Measurements from ENCODE around the gene CCL1.
"Not testable (repeated sequence)": the region's sequence is repeated elsewhere in the genome, so short reads cannot be mapped to it uniquely, and the experiment has no call there.

CCL1 gene

GRCh38 chr17:34356194-34356593 is 6.8 kb downstream of the CCL1 start, which contains the start of gene CCL13:
CCL13 (plus strand) TSS chr17:34356480; CDS start chr17:34356527, 47 bp downstream.
- no peak for DNase-seq

- no peak for DNase-seq
These were observed 8.4 kb downstream of the CCL1 start for GRCh38 chr17:34354637-34355036.

GRCh38 chr17:34352191-34352590 is 10.8 kb downstream of the CCL1 start:
- DNase-seq = no peak

GRCh38 chr17:34351096-34351495 is 11.9 kb downstream of the CCL1 start:
- no peak for DNase-seq

- DNase-seq = no peak
These were observed 13.3 kb downstream of the CCL1 start for GRCh38 chr17:34349751-34350150.

- no peak for DNase-seq
These were observed 16.0 kb downstream of the CCL1 start for GRCh38 chr17:34347063-34347462.

- DNase-seq = no peak
These were observed 21.1 kb downstream of the CCL1 start for GRCh38 chr17:34341916-34342315.

- no peak for DNase-seq
These were observed 23.8 kb downstream of the CCL1 start for GRCh38 chr17:34339138-34339770.

- DNase-seq = no peak
These were observed 25.3 kb downstream of the CCL1 start for GRCh38 chr17:34337701-34338100.

GRCh38 chr17:34327580-34327979 is 35.5 kb downstream of the CCL1 start:
- not testable (repeated sequence) for DNase-seq

- no peak for DNase-seq
These were observed 41.1 kb downstream of the CCL1 start for GRCh38 chr17:34321964-34322363.

- DNase-seq = no peak
These were observed 44.0 kb downstream of the CCL1 start, which contains the start of gene CCL8 for GRCh38 chr17:34319039-34319483. CCL8 (plus strand) TSS chr17:34319435; CDS start chr17:34319502, 67 bp downstream.

- DNase-seq = peak; percentile 3
These were observed 44.6 kb downstream of the CCL1 start for GRCh38 chr17:34318474-34318873.

GRCh38 chr17:34314279-34314678 is 48.8 kb downstream of the CCL1 start:
- DNase-seq = no peak

- no peak for DNase-seq
These were observed 49.9 kb downstream of the CCL1 start for GRCh38 chr17:34313164-34313563.

GRCh38 chr17:34312080-34312479 is 51.0 kb downstream of the CCL1 start:
- DNase-seq = no peak

- DNase-seq = no peak
These were observed 51.7 kb downstream of the CCL1 start for GRCh38 chr17:34311291-34311690.
